GM18520 (cell line): ENCODE data around the gene ZNF524.
A peak's percentile ranks its signal among the peaks of the same experiment; 100 is the strongest.

ENCODE experiments used
- ATAC-seq: cut with Tn5 transposase; IDR thresholded peaks from one replicate; pipeline ENCODE4 v1.9.1; 2021; ENCODE audit not compliant: unreplicated experiment

The ZNF524 gene

DNA sequence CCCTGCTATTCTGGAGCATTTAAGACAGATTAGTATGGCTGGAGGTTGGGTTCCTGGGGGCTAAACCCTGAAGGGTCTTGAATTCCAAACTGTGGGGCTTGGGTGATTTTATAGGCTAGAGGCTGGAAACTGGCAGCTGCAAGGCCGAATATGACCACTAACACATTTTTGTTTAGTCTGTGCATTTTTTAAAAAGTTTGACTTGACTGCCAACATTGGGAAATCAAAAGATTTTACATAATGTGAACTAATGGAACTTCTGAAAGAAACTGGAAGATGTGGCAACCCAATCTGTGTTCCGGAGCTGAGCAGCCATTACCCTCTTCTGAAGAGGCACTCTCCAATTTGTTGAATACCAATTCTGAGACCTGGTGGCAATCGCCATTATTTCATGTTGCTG, 19.2 kb downstream of the ZNF524 start:
- no peak for ATAC-seq

DNA sequence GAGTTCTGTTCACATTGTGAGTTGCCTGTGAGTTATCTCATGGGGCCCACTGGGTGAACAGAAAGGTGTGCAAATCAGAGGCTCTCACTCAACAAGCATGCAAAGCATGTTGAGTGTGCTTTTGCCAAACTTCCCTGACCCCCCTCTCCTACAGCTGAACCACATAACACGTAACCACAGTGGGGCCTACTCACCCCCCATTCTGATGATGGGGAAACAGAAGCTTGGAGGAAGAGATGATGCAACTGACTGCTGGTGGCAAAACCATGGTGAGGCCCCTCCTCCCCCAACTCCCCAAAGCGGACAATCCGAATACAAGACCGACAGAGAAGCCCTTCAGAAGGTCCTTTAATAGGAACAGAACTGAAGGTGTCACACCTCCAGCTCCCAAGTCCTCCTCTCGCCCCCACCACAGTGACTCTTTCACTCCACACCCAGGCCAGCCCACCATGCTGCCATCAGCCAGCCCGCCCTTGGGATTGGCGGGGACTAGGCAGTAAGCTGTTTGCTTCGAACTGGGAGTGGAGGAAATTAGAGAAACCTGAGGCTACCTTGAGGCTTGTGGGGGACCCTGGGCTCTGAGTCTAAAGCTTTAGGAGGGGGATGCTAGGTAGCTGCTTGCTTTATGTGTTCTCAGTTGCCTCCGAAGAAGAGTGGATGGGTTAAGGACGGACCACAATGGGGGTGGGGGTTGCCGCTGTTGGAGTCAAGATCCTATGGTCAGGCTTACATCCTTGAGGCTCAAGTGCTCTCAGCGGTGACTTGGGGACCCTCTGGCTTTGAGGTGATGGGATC, 20.5 kb downstream of the ZNF524 start:
- no peak for ATAC-seq

DNA sequence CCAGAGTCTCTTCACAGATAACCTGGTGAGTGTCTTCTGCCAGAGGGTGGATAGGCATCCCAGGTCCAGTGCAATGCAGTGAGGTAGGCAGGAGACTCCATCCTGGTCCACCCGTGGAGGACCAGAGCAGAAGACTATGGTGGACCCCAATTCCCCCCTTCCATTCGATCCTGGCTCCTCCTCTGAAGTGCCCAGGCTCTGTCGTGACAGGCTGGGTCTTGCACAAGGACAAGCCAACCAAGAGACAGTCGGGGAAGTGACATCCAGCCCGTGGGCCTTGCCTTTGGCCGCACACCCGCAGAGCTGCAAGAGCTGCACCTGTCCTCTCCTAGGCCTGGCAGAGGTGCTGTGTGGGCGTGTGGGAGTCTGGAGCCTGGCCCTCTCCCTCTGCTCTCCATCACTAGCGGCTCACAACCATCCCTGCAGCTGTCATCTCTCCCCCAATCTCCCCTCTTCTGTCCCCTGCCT, 21.2 kb downstream of the ZNF524 start:
- ATAC-seq = no peak

DNA sequence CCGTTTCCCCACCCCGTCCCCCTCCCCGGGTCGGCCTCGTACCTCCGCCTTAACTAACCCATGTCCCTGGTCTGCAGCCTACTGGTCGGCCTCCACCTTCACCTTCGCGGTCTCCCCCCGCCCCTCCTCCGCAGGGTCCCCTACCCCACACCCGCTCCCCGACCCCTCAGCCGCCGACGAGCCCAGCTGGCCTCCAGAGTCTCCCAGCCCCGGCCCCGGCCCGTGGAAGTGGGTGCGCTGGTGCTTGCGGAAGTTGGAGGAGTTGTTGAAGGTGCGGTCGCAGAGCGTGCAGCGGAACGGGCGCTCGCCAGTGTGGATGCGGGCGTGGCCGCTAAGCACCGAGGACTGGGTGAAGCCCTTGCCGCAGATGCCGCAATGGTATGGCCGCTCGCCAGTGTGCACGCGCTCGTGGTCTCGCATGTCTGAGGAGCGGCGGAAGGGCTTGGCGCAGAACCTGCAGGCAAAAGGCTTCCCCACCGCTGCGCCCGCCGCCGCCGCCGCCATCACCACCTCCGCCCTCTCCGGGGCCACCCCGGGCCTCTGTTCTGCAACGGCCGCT, 21.7 kb downstream of the ZNF524 start:
- ATAC-seq = no peak

DNA sequence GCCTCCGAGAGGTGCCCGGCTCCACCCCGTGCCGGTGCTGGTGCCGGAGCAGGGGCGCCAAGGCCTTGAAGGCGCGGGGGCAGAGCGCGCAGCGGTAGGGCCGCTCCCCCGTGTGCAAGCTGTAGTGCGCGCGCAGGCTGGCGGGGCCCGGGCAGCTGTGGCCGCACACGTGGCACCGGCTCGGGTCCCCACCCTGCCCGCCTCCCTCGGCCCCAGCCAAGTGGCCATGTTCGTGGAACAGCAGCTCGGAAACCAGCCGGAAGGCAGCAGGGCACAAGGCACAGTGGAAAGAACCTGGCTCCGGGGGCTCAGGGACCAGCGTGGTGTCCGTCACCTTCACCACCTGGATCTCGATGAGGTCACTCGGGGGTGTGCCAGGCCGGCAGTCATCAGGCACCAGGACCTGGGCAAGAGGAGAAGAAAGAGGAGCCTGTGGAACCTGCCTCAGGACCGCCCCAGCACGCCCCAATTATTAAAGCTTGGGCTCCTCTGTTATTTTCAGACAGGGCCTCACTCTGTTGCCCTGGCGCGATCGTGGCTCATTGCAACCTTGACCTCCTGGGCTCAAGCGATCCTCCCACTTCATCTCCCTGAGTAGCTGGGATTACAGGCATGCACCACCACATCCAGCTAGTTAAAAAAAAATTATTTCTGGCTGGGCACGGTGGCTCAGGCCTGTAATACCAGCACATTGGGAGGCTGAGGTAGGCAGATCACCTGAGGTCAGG, 22.3 kb downstream of the ZNF524 start:
- ATAC-seq = no peak

DNA sequence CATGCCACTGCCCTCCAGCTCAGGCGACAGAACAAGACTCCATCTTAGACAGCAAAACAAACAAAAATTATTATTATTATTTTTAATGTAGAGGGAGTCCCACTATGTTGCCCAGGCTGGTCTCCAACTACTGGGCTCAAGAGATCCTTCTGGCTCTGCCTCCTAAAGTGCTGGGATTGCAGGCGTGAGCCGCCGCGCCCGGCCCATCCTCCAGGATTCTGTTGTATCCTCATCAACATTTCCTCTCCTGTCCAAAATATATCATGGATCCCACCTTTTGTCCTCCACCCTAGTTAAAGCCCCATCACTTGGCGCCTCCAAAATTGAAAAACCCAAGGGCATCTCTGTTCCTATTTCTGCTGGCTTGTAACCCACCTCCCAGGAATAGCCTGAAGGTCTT, 23.0 kb downstream of the ZNF524 start:
- ATAC-seq = no peak

DNA sequence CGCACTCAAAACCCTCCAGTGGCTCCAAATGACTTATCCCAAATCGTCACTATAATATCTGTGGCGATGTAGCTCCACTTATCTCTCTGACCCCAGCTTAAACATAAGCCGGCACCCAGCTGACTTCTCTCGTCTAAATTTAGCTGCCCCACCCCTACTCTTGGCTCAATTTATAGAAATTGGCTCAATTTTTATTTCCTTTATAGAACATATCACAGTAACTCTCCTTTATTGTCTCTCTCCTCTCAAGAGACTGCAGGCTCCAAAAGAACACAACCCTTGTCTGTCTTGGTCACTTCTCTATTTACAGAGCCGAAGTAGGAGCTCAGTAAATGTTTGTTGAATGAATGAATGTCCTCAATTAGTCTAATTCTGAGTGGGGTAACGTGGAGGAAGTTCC, 23.5 kb downstream of the ZNF524 start:
- no peak for ATAC-seq

DNA sequence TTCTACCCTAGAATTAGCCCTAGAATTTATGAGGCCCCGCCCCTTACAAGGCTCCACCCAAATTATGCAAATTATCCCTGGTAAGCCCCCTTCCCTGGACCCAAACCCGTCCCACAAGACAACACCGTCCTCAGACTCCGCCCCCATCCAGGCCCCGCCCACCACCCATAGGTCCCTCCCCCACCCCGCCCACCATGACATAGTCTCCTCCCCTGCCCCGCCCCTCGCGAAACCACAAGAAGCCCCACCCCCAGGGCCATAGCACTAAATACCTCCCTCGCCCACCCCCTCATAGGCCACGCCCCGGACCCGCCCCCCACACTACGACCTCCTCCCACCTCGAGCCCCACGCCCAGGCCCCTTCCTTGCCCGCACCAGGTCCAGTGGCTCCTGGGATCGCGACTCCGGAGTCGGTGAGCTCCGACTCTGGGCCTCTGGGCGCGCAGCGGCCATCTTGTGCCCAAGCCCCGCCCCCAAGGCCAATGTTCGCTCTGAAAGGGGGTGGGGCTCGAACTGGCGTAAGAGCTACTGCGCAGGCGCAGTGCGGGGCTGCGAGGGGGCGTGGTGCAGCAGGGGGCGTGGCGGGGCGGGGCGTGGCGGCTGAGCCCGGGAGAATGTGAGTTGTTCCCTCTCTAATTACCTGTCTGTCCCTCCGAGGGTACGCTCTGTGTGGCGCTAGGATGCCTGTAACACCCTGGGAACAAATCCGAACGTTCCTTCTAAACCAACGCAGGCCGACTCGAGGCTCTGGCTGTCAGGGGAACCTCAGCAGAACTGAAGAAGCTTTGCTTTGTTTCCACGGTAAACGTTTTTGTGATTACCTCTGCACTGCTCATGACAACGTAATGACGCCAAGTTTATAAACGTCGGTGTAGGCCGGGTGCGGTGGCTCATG, 24.3 kb downstream of the ZNF524 start, which contains the start of gene ZNF784:
TSS of gene ZNF784 (minus strand) at position 458 of the 895 bp plus-strand sequence. CDS start at position 453, 5 bp downstream.
- ATAC-seq = no peak

DNA sequence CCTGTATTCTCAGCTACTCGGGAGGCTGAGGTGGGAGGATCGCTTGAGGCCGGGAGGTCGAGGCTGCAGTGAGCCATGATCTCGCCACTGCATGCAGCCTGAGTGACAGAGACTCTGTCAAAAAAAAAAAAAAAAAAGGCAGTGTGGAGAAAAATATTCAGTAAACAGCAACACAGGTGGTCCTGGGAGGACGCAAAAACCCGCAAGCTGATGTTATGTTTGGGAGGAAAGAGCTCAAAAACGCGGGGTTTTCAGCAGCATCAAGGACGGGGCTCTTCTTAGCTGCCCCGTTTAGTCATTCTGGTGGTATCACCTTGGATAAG, 24.9 kb downstream of the ZNF524 start:
- ATAC-seq = no peak

DNA sequence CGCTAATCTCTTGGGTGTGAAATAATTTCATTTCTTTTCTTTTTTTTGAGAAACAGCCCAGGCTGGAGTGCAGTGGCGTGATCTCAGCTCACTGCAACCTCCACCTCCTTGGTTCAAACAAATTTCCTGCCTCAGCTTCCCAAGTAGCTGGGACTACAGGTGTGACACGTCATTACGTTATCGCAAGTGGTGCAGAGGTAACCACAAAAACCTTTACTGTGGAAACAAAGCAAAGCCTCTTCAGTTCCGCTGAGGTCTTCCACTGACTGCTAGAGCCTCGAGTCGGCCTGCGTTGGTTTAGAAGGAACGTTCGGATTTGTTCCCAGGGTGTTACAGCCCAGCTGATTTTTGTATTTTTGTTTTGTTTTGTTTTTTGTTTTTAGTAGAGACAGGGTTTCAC, 26.3 kb downstream of the ZNF524 start:
- no peak for ATAC-seq

DNA sequence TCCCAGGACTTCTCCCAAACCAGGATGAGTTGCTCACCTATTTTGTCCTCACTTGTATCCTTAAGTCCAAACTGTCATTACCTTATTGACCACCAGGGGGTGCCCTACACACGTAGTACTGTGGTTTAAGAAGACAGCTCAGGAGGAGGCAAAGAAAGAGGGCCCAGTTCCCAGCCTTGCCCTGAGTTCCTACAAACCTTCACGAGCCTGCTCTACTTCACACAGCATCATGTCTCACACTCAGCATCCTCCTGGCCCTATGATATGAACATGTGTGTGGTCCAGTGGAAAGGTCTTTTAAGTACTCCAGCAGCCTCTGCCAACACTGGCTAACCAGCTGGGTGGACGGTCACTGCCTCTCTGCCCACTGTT, 32.4 kb downstream of the ZNF524 start:
- ATAC-seq = no peak

DNA sequence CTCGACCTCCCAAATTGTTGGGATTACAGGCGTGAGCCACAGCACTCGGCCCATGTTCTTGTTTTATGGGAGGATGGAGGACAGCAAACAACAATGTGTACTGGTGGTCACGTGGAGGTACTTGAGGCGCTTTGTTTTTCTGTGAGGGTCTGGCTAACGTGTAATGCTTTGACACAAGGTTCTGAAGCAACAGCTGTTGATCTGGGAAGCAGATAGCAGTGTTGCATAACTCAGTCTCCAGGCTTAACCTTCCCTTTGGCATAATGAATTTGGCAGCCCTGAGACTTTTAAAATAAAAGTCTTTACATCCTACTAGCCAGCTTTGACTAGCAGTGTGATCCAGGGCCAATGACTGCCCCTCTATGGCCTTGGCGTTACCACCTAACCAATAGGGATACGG, 33.8 kb downstream of the ZNF524 start:
- no peak for ATAC-seq

DNA sequence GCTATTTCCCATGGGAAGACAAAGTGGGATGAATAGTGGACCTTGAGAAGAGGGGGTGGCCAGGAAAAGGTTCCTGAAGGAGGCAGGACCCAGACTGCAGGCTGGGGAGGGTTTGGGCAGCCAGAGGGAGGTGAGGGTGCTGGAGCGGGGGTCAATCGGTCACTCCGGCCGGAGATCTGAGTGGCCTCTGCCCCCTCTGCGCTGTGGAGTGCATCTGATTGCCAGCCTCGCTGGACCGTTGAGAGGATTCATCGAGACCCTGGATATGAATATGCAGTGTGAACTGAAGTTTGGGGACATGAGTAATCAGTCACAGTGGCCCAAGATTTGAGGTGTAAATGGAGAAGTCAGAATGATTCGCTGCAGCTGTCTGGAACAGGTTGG, 35.2 kb downstream of the ZNF524 start:
- ATAC-seq = no peak

DNA sequence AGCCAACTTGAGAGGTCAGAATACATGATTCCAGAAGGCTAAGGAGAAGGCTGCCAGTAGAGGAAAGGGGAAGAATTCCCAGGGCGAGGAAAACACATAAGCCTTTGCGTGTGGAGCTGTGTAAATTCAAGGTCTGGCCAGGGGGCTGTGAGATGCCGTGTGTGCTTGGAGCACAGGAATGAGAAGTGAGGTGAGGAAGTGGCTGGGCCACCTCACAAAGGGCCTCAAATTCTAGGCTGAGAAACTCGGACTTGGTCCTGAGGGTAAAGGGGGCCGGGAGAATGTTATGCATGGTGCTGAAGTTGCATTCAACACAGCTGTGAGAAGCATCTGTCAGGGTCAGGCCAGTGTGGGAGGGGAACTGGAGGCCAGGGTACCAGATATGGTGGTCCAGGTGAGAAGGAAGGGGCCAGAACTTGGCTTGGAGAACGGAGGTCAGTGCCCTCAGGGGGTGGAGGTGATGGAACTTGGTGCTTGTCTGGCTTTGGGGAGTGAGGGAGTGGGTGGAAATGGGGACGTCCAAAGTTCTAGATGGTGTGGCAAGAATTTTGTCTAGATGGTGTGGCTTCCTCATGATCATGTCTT, 35.9 kb downstream of the ZNF524 start:
- no peak for ATAC-seq

DNA sequence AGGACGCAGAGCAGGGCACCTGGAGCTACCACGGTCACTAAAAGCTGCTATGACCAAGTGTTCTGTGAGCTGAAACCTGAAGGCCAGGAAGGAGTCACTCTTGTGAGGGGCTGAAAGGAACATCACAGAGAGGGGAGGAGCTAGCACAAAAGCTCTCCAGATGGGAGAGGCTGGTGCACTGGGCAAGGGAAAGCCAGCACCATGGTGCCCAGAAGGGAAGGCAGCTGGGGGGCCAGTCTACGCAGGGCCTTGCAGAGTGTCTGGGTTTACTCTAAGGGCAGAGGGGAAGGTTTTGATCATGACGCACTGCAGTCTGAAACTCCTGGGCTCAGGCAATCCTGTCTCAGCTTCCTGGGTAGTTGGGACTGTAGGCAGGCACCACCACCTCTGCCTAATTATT, 36.6 kb downstream of the ZNF524 start:
- no peak for ATAC-seq

DNA sequence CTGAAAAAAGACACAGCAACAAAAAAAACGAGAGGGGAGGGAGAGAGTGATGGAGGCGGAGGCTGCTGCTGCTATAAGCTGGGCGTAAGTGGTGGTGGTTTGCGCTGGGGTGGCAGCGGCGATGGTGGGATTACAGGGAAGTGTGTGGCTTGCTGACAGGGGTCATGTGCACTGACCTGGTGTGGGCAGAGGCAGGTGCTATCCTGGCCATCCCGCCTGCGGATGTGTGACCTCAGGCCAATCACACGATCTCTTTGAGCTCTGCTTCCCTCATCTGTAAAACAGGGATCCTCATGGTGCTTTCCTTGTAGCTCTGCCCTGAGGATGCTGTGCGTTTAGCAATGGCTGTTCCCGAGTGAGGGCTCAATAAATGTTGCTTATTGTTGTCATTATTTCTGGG, 37.4 kb downstream of the ZNF524 start:
- ATAC-seq = no peak

DNA sequence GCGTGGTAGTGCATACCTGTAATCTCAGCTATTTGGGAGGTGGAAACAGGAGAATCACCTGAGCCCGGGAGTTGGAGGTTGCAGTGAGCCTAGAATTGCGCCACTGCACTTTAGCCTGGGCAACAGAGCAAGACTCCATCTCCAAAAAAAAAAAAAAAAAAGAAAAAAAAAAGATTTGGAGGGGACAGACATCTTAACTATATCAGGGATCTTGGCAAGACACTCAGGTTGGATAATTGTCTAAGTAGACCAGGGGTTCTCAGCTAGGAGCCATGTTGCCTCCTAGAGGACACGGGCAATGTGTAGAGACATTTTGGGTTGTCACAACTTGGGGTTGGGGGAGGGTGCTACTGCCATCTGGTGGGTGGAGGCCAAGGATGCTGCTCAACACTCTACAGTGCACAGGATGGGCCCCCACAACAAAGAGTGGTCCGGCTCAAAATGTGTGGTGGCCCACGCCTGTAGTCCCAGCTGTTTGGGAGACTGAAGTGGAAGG, 38.8 kb downstream of the ZNF524 start:
- ATAC-seq = no peak

DNA sequence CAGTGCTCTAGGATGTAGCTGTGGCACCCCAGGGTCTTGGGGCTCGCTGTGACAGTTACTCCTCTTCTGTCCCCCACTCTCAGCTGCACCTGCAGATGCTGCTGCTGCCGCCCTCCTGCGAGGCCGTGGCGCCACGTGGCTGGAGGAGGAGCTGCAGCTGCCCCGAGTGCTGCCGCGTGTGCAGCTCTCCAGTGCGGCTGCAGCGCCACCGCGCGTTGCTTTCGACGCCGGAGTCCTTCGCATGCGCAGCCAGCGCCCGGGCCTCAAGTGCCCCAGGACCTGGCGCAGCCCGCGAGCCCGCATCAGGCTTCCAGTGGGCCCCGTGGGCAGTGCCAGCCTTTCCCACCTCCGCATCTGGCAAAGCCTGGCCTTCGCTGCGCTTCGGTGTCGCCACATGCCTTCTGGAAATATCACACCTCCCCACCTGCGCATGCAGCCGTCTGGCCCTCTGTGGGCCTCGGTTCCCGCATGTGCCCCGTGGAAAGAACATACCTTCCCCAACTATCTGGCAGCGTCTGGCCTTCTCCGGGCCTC, 40.0 kb downstream of the ZNF524 start:
- ATAC-seq = peak; percentile 24

DNA sequence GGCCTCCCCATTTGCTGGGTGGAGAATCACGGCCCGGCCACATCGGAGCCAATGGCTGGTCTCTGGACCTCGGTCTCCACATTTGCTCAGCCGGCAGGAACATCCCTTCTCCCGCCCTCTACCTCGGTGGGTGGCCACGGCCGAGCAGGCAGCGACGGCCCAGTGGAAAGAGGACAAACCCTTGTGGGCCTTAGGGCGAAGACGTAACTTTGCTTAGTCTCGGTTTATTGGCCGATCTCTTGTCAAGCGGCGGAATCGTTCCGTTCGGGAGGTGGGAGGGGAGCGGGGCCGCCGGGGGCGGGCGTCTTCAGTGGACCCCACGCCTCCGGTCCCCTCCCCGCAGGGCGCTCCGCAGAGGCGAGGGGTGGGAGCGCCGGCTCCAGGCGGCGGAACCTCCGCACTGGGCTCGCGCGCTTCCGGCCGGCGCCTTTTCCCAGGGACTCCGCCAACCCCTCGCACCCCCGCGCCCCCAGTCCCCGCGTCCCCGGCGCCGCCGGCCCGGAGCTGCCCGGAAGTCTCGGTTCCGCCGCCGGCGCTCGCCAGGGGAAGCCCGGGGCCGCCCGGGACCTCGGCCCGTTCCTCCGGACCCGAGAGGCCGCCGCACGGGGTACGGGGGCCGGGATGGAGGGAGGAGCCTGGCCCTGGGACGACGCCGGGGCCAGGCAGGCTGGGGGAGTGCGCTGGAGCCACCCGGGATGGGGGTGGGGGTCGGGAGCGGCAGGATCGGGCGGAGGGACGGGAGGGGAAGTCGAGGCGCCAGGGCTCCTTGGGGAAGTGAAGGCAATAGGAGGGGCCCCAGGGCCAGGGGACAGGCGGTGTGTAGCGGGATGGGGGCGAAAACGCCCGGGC, 40.7 kb downstream of the ZNF524 start, which contains the start of gene ZNF580:
TSS of gene ZNF580 (plus strand) at position 426 of the 849 bp plus-strand sequence. CDS start 1,507 bp downstream, outside the sequence.
- ATAC-seq = no peak
